GM12864 (cell line): ENCODE data around the gene GDPD5.

ENCODE experiments used
- DNase-seq: peaks from one replicate; pipeline ENCODE4 v3.0.0-alpha.2; 2011; ENCODE audit warnings: low read depth
- H3K4me3 ChIP-seq: 2 replicates; pipeline ENCODE4 v1.5.1; 2011; ENCODE audit warnings: mild to moderate bottlenecking, low read depth, low read length, control low read depth
- CTCF ChIP-seq: IDR thresholded peaks from 2 replicates; pipeline ENCODE4 v1.5.1; 2011; ENCODE audit warnings: low read depth, mild to moderate bottlenecking, moderate library complexity, low read length, control low read depth, inconsistent platforms; ENCODE audit errors: missing control alignments

GDPD5 gene

GRCh38 chr11:75398906-75399305, 126.8 kb downstream of the GDPD5 start:
- H3K4me3 ChIP-seq, result no peak overlapping the region
- DNase-seq, result no peak
- no peak for TF ChIP-seq CTCF

- DNase-seq, result no peak
- TF ChIP-seq CTCF, result no peak
- no peak overlapping the region for H3K4me3 ChIP-seq
Observed at GRCh38 chr11:75394085-75394840, 131.5 kb downstream of the GDPD5 start.

- no peak overlapping the region for H3K4me3 ChIP-seq
- DNase-seq, result no peak
- TF ChIP-seq CTCF, result no peak
Observed at GRCh38 chr11:75389925-75390324, 135.8 kb downstream of the GDPD5 start.

GRCh38 chr11:75389276-75389605, 136.5 kb downstream of the GDPD5 start:
- no peak overlapping the region for H3K4me3 ChIP-seq
- TF ChIP-seq CTCF, result no peak

GRCh38 chr11:75388386-75389275, 137.1 kb downstream of the GDPD5 start:
- peak; percentile 33 for DNase-seq
- TF ChIP-seq CTCF, result peak; percentile 75
- H3K4me3 ChIP-seq, result no peak overlapping the region

More at GRCh38 chr11:75389276-75389605, 136.5 kb downstream of the GDPD5 start:
- no peak for DNase-seq

DNA sequence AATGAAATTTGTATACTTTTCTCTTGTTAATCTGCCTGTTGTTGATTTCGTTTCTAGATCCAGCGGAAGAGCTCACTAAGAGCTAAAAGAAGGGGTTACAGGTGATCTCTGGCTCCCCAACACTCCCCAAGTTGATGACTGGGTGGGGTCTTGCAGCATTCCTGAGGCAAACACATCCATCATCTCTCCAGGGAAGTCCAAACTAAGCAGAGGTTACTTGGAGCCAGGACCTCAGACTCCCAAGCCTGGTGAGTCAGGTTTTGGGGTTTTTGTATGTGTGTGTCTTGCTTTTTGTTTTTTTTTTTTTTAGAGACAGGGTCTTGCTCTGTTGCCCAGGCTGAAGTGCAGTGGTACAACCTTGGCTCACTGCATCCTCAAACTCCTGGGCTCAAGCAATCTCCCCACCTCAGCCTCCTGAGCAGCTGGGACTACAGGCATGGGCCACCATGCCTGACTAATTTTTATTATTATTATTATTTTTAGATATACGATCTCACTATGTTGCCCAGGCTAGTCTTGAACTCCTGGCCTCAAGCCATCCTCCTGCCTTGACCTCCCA, 137.9 kb downstream of the GDPD5 start:
- H3K4me3 ChIP-seq, result no peak overlapping the region
- TF ChIP-seq CTCF, result no peak
- no peak for DNase-seq
